ENCODE results near the gene NRXN3.

- no peak for TF ChIP-seq EZH2phosphoT487 (IDR thresholded peaks at IDR 0.05; ENCODE audit: insufficient read depth, low read depth)
- no peak for TF ChIP-seq EZH2 (IDR thresholded peaks at IDR 0.05; ENCODE audit: insufficient read depth, poor library complexity, severe bottlenecking)
These were observed 175.1 kb downstream of the NRXN3 start for GRCh38 chr14:78345131-78345744.
